Measurements from ENCODE around the gene B3GALNT2.

B3GALNT2 gene

GRCh38 chr1:235468970-235469369, 35.3 kb downstream of the B3GALNT2 start:
- no peak for TF ChIP-seq FOXP2 (optimal IDR thresholded peaks at IDR 0.05; ENCODE audit: borderline replicate concordance, extremely low read depth, extremely low read length, insufficient read depth)
- no peak for TF ChIP-seq TAF1 (IDR thresholded peaks at IDR 0.05; ENCODE audit: borderline replicate concordance, insufficient read depth, low read length)

GRCh38 chr1:235468004-235468403, 36.2 kb downstream of the B3GALNT2 start:
- TF ChIP-seq POLR2AphosphoS5 (IDR thresholded peaks at IDR 0.05; ENCODE audit: low read depth, low read length): no peak
- no peak for TF ChIP-seq FOXP2 (optimal IDR thresholded peaks at IDR 0.05; ENCODE audit: borderline replicate concordance, extremely low read depth, extremely low read length, insufficient read depth)
- TF ChIP-seq SIN3A (IDR thresholded peaks at IDR 0.05; ENCODE audit: borderline replicate concordance, insufficient read depth, low read length): no peak
- no peak for TF ChIP-seq TAF1 (IDR thresholded peaks at IDR 0.05; ENCODE audit: borderline replicate concordance, insufficient read depth, low read length)
- TF ChIP-seq REST (IDR thresholded peaks at IDR 0.05; ENCODE audit: insufficient read depth in 1 of 2, low read depth in 2 of 2, low read length in 2 of 2): no peak

GRCh38 chr1:235465066-235465465, 39.2 kb downstream of the B3GALNT2 start:
- no peak for TF ChIP-seq POLR2AphosphoS5 (IDR thresholded peaks at IDR 0.05; ENCODE audit: low read depth, low read length)
- TF ChIP-seq TAF1 (IDR thresholded peaks at IDR 0.05; ENCODE audit: borderline replicate concordance, insufficient read depth, low read length): no peak
- TF ChIP-seq REST (IDR thresholded peaks at IDR 0.05; ENCODE audit: insufficient read depth in 1 of 2, low read depth in 2 of 2, low read length in 2 of 2): no peak
- TF ChIP-seq SIN3A (IDR thresholded peaks at IDR 0.05; ENCODE audit: borderline replicate concordance, insufficient read depth, low read length): no peak
- no peak for TF ChIP-seq FOXP2 (optimal IDR thresholded peaks at IDR 0.05; ENCODE audit: borderline replicate concordance, extremely low read depth, extremely low read length, insufficient read depth)

GRCh38 chr1:235461954-235462353, 42.3 kb downstream of the B3GALNT2 start:
- no peak for TF ChIP-seq TAF1 (IDR thresholded peaks at IDR 0.05; ENCODE audit: borderline replicate concordance, insufficient read depth, low read length)
- TF ChIP-seq POLR2AphosphoS5 (IDR thresholded peaks at IDR 0.05; ENCODE audit: low read depth, low read length): no peak
- no peak for TF ChIP-seq SIN3A (IDR thresholded peaks at IDR 0.05; ENCODE audit: borderline replicate concordance, insufficient read depth, low read length)
- no peak for TF ChIP-seq REST (IDR thresholded peaks at IDR 0.05; ENCODE audit: insufficient read depth in 1 of 2, low read depth in 2 of 2, low read length in 2 of 2)
- no peak for TF ChIP-seq FOXP2 (optimal IDR thresholded peaks at IDR 0.05; ENCODE audit: borderline replicate concordance, extremely low read depth, extremely low read length, insufficient read depth)

GRCh38 chr1:235460770-235461169, 43.5 kb downstream of the B3GALNT2 start:
- TF ChIP-seq FOXP2 (optimal IDR thresholded peaks at IDR 0.05; ENCODE audit: borderline replicate concordance, extremely low read depth, extremely low read length, insufficient read depth): no peak
- TF ChIP-seq REST (IDR thresholded peaks at IDR 0.05; ENCODE audit: insufficient read depth in 1 of 2, low read depth in 2 of 2, low read length in 2 of 2): no peak
- no peak for TF ChIP-seq TAF1 (IDR thresholded peaks at IDR 0.05; ENCODE audit: borderline replicate concordance, insufficient read depth, low read length)
- no peak for TF ChIP-seq SIN3A (IDR thresholded peaks at IDR 0.05; ENCODE audit: borderline replicate concordance, insufficient read depth, low read length)
- no peak for TF ChIP-seq POLR2AphosphoS5 (IDR thresholded peaks at IDR 0.05; ENCODE audit: low read depth, low read length)

Measured in PFSK-1 (cell line).